GM23248 (cell line): Measurements from ENCODE around the gene PPP2R5B.

Source experiments
- EZH2 ChIP-seq: fragments of 200-600 bp; sonication (generic); IDR thresholded peaks from 2 replicates; pipeline ENCODE4 v1.6.1; 2018; ENCODE audit warnings: antibody characterized with exemption, mild to moderate bottlenecking; ENCODE audit not compliant: insufficient read depth, poor library complexity, severe bottlenecking
- EZH2phosphoT487 ChIP-seq: fragments of 200-600 bp; sonication (generic); IDR thresholded peaks from 2 replicates; pipeline ENCODE4 v1.6.1; 2018; ENCODE audit warnings: antibody characterized with exemption, moderate library complexity, mild to moderate bottlenecking, low read depth; ENCODE audit not compliant: insufficient read depth

- TF ChIP-seq EZH2 (no peak), EZH2phosphoT487 (no peak)
These were observed 52.2 kb downstream of the PPP2R5B start for GRCh38 chr11:64976651-64977050.
